ENCODE results near the gene CCDC92.

DNA sequence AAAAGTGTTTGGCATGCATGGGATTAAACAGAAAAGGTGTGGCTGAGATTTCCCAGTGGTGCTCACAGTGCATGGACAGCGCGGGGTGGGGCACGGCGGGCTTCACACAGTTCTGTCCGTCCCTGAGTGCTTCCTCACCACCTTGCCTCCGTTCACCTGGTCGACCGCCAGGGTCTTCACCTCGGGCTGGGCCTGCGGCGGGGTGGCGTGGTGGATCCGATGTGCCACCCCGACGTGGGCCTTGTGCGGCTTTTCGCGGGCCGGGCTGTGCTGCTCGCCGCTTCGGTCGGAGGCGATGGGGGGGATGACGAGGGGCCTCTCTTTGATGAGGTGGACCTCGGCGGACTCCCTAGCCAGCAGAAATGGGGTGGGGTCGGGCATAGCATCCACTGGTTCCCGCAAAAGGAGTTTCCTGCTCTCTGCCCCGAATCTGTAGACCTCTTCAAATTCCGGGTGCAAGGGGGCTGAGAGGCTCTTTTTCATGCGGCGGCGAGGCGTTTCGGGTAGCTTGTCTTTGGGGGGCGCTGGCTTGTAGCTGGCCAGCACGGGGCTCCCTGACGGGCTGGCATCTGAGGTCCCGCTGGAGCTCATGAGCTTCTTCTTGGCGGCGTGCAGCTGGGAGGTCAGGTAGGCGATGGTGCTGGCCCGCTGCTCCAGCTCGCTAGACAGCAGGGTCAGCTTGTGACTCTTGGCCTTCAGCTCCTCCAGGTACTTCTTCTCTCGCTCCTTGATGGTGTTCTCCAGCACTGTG lies 35.5 kb downstream of the CCDC92 start:
- TF ChIP-seq, protein P1, sequence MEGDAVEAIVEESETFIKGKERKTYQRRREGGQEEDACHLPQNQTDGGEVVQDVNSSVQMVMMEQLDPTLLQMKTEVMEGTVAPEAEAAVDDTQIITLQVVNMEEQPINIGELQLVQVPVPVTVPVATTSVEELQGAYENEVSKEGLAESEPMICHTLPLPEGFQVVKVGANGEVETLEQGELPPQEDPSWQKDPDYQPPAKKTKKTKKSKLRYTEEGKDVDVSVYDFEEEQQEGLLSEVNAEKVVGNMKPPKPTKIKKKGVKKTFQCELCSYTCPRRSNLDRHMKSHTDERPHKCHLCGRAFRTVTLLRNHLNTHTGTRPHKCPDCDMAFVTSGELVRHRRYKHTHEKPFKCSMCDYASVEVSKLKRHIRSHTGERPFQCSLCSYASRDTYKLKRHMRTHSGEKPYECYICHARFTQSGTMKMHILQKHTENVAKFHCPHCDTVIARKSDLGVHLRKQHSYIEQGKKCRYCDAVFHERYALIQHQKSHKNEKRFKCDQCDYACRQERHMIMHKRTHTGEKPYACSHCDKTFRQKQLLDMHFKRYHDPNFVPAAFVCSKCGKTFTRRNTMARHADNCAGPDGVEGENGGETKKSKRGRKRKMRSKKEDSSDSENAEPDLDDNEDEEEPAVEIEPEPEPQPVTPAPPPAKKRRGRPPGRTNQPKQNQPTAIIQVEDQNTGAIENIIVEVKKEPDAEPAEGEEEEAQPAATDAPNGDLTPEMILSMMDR (IDR thresholded peaks at IDR 0.05) = no peak
- TF ChIP-seq POLR2AphosphoS5 (IDR thresholded peaks at IDR 0.05) (no peak), EP300 (IDR thresholded peaks at IDR 0.05; ENCODE audit: low read depth) (no peak)
